EH (cell line): ENCODE measurements around the gene AP1S2.
"Not testable (repeated sequence)": the region's sequence is repeated elsewhere in the genome, so short reads cannot be mapped to it uniquely, and the experiment has no call there.

Experiments used
- DNase-seq: peaks from one replicate; pipeline ENCODE4 v3.0.0-alpha.2; 2015; ENCODE audit warnings: low read depth

The AP1S2 gene

GRCh38 chrX:15854080-15854655 is 445 bp downstream of the AP1S2 start:
- DNase-seq: peak; percentile 30

GRCh38 chrX:15853586-15854079 is 980 bp downstream of the AP1S2 start:
- peak; percentile 29 for DNase-seq

GRCh38 chrX:15849555-15849954 is 5.1 kb downstream of the AP1S2 start:
- peak; percentile 30 for DNase-seq

GRCh38 chrX:15848576-15848975 is 6.0 kb downstream of the AP1S2 start:
- peak; percentile 47 for DNase-seq

- DNase-seq: no peak
Observed at GRCh38 chrX:15843960-15844359, 10.7 kb downstream of the AP1S2 start.

GRCh38 chrX:15841853-15842516 is 12.6 kb downstream of the AP1S2 start:
- no peak for DNase-seq

- no peak for DNase-seq
Observed at GRCh38 chrX:15838017-15838416, 16.6 kb downstream of the AP1S2 start.

GRCh38 chrX:15834827-15835595 is 19.6 kb downstream of the AP1S2 start:
- DNase-seq: peak; percentile 29

- DNase-seq: peak; percentile 9
Observed at GRCh38 chrX:15834053-15834452, 20.6 kb downstream of the AP1S2 start.

- not testable (repeated sequence) for DNase-seq
Observed at GRCh38 chrX:15831347-15831746, 23.3 kb downstream of the AP1S2 start.

GRCh38 chrX:15829217-15829616 is 25.4 kb downstream of the AP1S2 start:
- no peak for DNase-seq

GRCh38 chrX:15825936-15826335 is 28.7 kb downstream of the AP1S2 start:
- no peak for DNase-seq

GRCh38 chrX:15822922-15823321 is 31.7 kb downstream of the AP1S2 start:
- DNase-seq: no peak

GRCh38 chrX:15820106-15821073 is 34.2 kb downstream of the AP1S2 start:
- DNase-seq: no peak

- no peak for DNase-seq
Observed at GRCh38 chrX:15816886-15817285, 37.7 kb downstream of the AP1S2 start.

- DNase-seq: peak; percentile 51
Observed at GRCh38 chrX:15816438-15816809, 38.2 kb downstream of the AP1S2 start.

- peak; percentile 46 for DNase-seq
Observed at GRCh38 chrX:15815779-15816437, 38.7 kb downstream of the AP1S2 start.

GRCh38 chrX:15814771-15815365 is 39.7 kb downstream of the AP1S2 start:
- DNase-seq: no peak

GRCh38 chrX:15813416-15813815 is 41.2 kb downstream of the AP1S2 start:
- no peak for DNase-seq

- no peak for DNase-seq
Observed at GRCh38 chrX:15812192-15812938, 42.2 kb downstream of the AP1S2 start.
